Brain microvascular endothelial cell (primary cell): ENCODE data around the gene C16orf96.

ENCODE experiments used
- DNase-seq: peaks from one replicate; pipeline ENCODE4 v3.0.0-alpha.2; 2020
- H3K27ac ChIP-seq: fragments of 250-450 bp; sonication (Bioruptor Pico); 2 replicates; pipeline ENCODE4 v1.5.1; 2020; ENCODE audit warnings: mild to moderate bottlenecking, moderate library complexity
- H3K27me3 ChIP-seq: fragments of 250-450 bp; sonication (Bioruptor Pico); replicated peaks from 2 replicates; pipeline ENCODE4 v1.5.1; 2020; ENCODE audit warnings: mild to moderate bottlenecking
- H3K36me3 ChIP-seq: fragments of 250-450 bp; sonication (Bioruptor Pico); replicated peaks from 2 replicates; pipeline ENCODE4 v1.5.1; 2020; ENCODE audit warnings: mild to moderate bottlenecking
- H3K4me3 ChIP-seq: 2 replicates; pipeline ENCODE4 v1.5.1; 2011; ENCODE audit warnings: low read depth, mild to moderate bottlenecking, control low read depth, low read length, moderate library complexity
- in situ Hi-C: cut with HindIII; loops from 2 replicates; pipeline ENCODE4 v1.10.0; 2017; ENCODE audit warnings: low sequenced_read_pairs, low pct_ligation_motif_present
- TF ChIP-seq, protein P1 (sequence below): IDR thresholded peaks from 2 replicates; pipeline ENCODE4 v1.5.1; 2011; ENCODE audit warnings: low read depth, mild to moderate bottlenecking, moderate library complexity, low read length, control low read depth, inconsistent platforms; ENCODE audit errors: missing control alignments

The C16orf96 gene

GRCh38 chr16:4624015-4624826 is 68.1 kb downstream of the C16orf96 start, which contains the start of gene MGRN1:
TSS of gene MGRN1 (plus strand) at chr16:4624826. CDS start at chr16:4624961, 135 bp downstream.
- Histone ChIP-seq H3K4me3 (peak within 1 kb of the TSS; percentile 83), H3K27me3 (no peaks in the 10 kb centered on the region), H3K27ac (peak within 1 kb of the TSS; percentile 89), H3K36me3 (no peaks in the 10 kb centered on the region)
- peak; percentile 96 for DNase-seq
- TF ChIP-seq, protein P1, sequence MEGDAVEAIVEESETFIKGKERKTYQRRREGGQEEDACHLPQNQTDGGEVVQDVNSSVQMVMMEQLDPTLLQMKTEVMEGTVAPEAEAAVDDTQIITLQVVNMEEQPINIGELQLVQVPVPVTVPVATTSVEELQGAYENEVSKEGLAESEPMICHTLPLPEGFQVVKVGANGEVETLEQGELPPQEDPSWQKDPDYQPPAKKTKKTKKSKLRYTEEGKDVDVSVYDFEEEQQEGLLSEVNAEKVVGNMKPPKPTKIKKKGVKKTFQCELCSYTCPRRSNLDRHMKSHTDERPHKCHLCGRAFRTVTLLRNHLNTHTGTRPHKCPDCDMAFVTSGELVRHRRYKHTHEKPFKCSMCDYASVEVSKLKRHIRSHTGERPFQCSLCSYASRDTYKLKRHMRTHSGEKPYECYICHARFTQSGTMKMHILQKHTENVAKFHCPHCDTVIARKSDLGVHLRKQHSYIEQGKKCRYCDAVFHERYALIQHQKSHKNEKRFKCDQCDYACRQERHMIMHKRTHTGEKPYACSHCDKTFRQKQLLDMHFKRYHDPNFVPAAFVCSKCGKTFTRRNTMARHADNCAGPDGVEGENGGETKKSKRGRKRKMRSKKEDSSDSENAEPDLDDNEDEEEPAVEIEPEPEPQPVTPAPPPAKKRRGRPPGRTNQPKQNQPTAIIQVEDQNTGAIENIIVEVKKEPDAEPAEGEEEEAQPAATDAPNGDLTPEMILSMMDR: peak; percentile 97
- in situ Hi-C loops: no loop called here

DNA sequence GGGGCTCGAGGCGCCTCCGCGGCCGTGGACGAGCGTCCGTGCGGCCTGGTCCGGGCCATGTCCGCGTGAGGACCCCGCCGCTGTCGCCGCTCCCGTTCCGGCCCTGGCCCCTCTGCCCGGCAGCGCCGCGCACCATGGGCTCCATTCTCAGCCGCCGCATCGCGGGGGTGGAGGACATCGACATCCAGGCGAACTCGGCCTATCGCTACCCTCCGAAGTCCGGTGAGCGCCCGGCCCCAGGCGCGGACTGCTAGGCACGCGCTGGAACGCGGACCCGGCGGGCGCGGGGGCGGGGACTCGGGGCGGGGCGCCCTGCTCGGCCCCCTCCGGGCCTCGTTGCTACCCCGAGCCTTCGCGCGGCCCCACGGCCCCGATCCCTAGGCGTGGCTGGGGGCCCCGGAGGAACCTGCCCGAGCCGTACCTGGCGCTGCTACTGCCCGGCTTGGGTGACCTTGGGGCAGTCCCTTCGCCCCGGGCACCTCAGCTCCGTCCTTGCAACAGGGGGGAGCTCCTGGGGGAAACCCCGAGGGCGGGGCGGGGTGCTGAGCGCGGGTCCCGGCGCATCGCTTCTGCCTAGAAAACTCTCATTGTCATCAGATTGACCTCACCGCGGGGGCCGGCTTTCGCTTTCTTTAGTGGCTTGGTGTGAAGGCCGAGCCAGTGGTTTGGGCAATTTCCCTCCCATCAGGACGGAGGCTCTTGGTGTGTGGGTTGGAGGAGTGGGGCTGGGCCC is 68.9 kb downstream of the C16orf96 start:
- TF ChIP-seq, protein P1: no peak
- DNase-seq: peak; percentile 70
- H3K4me3 ChIP-seq: peak overlapping the region; percentile 83
- no peaks in the 10 kb centered on the region for H3K36me3 ChIP-seq
- H3K27ac ChIP-seq: peak overlapping the region; percentile 89
- in situ Hi-C loops: no loop called here
- H3K27me3 ChIP-seq: no peaks in the 10 kb centered on the region

- TF ChIP-seq, protein P1: no peak
- DNase-seq: no peak
Measured at GRCh38 chr16:4625560-4626159, 69.5 kb downstream of the C16orf96 start.

DNA sequence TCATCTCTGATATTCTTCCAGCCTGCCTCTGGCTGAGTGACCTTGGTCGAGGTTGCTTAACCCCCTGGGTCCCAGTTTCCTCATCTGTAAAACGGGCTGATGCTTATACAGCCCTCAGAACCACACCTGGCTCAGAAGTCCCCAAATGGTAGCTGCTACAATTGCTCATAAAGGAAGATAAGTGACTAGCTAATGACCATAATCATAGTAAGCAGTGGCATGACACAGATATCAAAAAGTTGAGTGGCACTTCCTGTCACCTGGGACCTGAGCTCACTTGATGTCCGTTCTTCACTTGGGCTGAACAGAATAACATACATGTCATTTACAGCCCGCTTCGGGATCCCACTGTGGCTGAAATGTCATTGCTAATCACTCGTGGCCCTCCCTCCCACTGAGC is 70.3 kb downstream of the C16orf96 start:
- no peak for DNase-seq
- Histone ChIP-seq H3K36me3 (no peaks in the 10 kb centered on the region), H3K27me3 (no peaks in the 10 kb centered on the region), H3K27ac (no peak overlapping the region), H3K4me3 (peak overlapping the region; percentile 83)
- TF ChIP-seq, protein P1: no peak
- in situ Hi-C loops: no loop called here

More at GRCh38 chr16:4625560-4626159, 69.5 kb downstream of the C16orf96 start:
- H3K36me3 ChIP-seq: no peaks in the 10 kb centered on the region
- H3K27me3 ChIP-seq: no peaks in the 10 kb centered on the region
- in situ Hi-C loops: no loop called here
- peak overlapping the region; percentile 89 for H3K27ac ChIP-seq
- H3K4me3 ChIP-seq: peak overlapping the region; percentile 83

DNA sequence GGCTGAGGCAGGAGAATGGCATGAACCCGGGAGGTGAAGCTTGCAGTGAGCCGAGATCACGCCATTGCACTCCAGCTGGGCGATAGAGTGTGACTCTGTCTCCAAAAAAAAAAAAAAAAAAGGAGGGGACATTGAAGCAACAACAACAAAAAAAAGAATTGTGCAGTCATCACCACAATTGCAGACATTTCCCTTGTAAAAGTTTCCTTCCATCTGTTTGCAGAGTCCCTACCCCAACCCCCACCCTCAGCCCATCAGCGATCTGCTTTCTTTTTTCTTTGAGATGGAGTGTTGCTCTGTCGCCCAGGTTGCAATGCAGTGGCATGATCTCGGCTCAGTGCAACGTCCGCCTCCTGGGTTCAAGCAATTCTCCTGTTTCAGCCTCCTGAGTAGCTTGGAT is 72.1 kb downstream of the C16orf96 start:
- no peak overlapping the region for H3K27ac ChIP-seq
- in situ Hi-C loops: no loop called here
- H3K27me3 ChIP-seq: no peaks in the 10 kb centered on the region
- no peak overlapping the region for H3K4me3 ChIP-seq
- no peaks in the 10 kb centered on the region for H3K36me3 ChIP-seq
- TF ChIP-seq, protein P1: no peak
- no peak for DNase-seq
